ENCODE measurements around the gene PIAS1. TPM values are rescaled to one million over a fixed set of nuclear protein-coding genes. Genes with fewer than 3 reads are reported as not detected.

Gene PIAS1
- total RNA-seq, 1 donor from 2014 or later, result 30.8 TPM

DNA sequence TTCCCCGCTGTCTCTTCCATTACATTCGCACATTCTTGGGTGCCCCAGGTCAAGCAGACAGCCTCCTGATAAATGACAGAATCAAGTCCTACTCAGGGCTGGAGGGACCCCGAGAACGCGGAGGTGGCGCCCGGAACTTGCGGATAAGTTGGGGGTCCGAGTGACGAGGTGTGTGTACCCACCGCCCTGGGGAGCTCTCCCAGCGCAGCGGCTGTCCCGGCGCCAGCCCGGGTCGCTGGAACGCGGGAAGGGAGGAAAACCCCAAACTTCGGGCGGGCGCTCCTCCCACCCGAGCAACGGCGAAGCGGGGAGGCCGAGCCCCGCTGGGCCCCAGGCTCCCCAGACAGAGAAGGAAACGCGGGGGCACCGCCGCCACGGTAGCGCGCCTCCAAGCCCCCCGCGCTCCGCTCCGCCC lies 174.9 kb downstream of the PIAS1 start:
- DNase-seq (ENCODE audit: low spot score), result peak; percentile 64
- Mint-ChIP-seq H3K4me1 (ENCODE audit: low read depth) (peaks cover 23% of the 10 kb centered on the region), H3K27me3 (ENCODE audit: low read depth) (no peaks in the 10 kb centered on the region), H3K27ac (ENCODE audit: unreplicated experiment) (peak overlapping the region; percentile 63), H3K4me3 (ENCODE audit: unreplicated experiment) (peak overlapping the region; percentile 83), H3K36me3 (ENCODE audit: low read depth) (no peaks in the 10 kb centered on the region), H3K9me3 (ENCODE audit: low read depth) (no peaks in the 10 kb centered on the region)
- no peak for TF ChIP-seq CTCF (IDR thresholded peaks at IDR 0.05)

GRCh38 chr15:68229386-68230156 lies 175.5 kb downstream of the PIAS1 start, which contains the start of gene CLN6:
Gene CLN6 (minus strand): TSS chr15:68229728. CDS start chr15:68229584, 144 bp downstream.
- no peaks in the 10 kb centered on the region for H3K9me3 Mint-ChIP-seq (ENCODE audit: low read depth)
- TF ChIP-seq CTCF (IDR thresholded peaks at IDR 0.05), result no peak
- H3K27ac Mint-ChIP-seq (ENCODE audit: unreplicated experiment), result peak within 1 kb of the TSS; percentile 76
- peak within 1 kb of the TSS; percentile 83 for H3K4me3 Mint-ChIP-seq (ENCODE audit: unreplicated experiment)
- DNase-seq (ENCODE audit: low spot score), result peak; percentile 88
- no peaks in the 10 kb centered on the region for H3K36me3 Mint-ChIP-seq (ENCODE audit: low read depth)
- H3K27me3 Mint-ChIP-seq (ENCODE audit: low read depth), result no peaks in the 10 kb centered on the region
- peaks cover 23% of the 10 kb centered on the region for H3K4me1 Mint-ChIP-seq (ENCODE audit: low read depth)

- peak; percentile 75 for DNase-seq (ENCODE audit: low spot score)
- H3K36me3 Mint-ChIP-seq (ENCODE audit: low read depth), result no peaks in the 10 kb centered on the region
- peak; percentile 44 for TF ChIP-seq CTCF (IDR thresholded peaks at IDR 0.05)
- H3K27me3 Mint-ChIP-seq (ENCODE audit: low read depth), result no peaks in the 10 kb centered on the region
- H3K4me1 Mint-ChIP-seq (ENCODE audit: low read depth), result peaks cover 23% of the 10 kb centered on the region
- peak overlapping the region; percentile 76 for H3K27ac Mint-ChIP-seq (ENCODE audit: unreplicated experiment)
- H3K4me3 Mint-ChIP-seq (ENCODE audit: unreplicated experiment), result peak overlapping the region; percentile 76
- H3K9me3 Mint-ChIP-seq (ENCODE audit: low read depth), result no peaks in the 10 kb centered on the region
Observed at GRCh38 chr15:68230157-68231100, 176.3 kb downstream of the PIAS1 start.

- H3K9me3 Mint-ChIP-seq (ENCODE audit: low read depth), result no peaks in the 10 kb centered on the region
- H3K4me1 Mint-ChIP-seq (ENCODE audit: low read depth), result peaks cover 23% of the 10 kb centered on the region
- DNase-seq (ENCODE audit: low spot score), result peak; percentile 38
- H3K27me3 Mint-ChIP-seq (ENCODE audit: low read depth), result no peaks in the 10 kb centered on the region
- peak overlapping the region; percentile 12 for H3K27ac Mint-ChIP-seq (ENCODE audit: unreplicated experiment)
- no peak for TF ChIP-seq CTCF (IDR thresholded peaks at IDR 0.05)
- no peaks in the 10 kb centered on the region for H3K36me3 Mint-ChIP-seq (ENCODE audit: low read depth)
- no peak overlapping the region for H3K4me3 Mint-ChIP-seq (ENCODE audit: unreplicated experiment)
Observed at GRCh38 chr15:68231102-68231818, 177.1 kb downstream of the PIAS1 start.

Data from chondrocyte (in vitro differentiated cells).